GM23338 (cell line): ENCODE measurements around the gene CPNE2. TPM values are rescaled to one million over a fixed set of nuclear protein-coding genes. Genes with fewer than 3 reads are reported as not detected.

Experiments
- ATAC-seq: fragments of 200-7000 bp; cut with Tn5 transposase; 3 replicates; pipeline ENCODE4 v1.9.1; 2020
- DNase-seq: peaks from one replicate; pipeline ENCODE4 v3.0.0-alpha.2; 2015; ENCODE audit warnings: low spot score
- H2AFZ ChIP-seq: fragments of 200-600 bp; sonication (generic); 2 replicates; pipeline ENCODE4 v1.8.0; 2016; ENCODE audit warnings: antibody characterized with exemption, mild to moderate bottlenecking, moderate library complexity
- H3F3A ChIP-seq: fragments of 200-600 bp; sonication (generic); replicated peaks from 2 replicates; pipeline ENCODE4 v1.8.0; 2017; ENCODE audit warnings: antibody characterized with exemption, mixed run types, low read depth
- H3K27ac ChIP-seq: fragments of 200-600 bp; sonication (generic); 2 replicates; pipeline ENCODE4 v1.6.1; 2016; ENCODE audit warnings: low read depth
- H3K27me3 ChIP-seq: fragments of 200-600 bp; sonication (generic); 2 replicates; pipeline ENCODE4 v1.8.0; 2016; ENCODE audit warnings: mild to moderate bottlenecking, mixed run types, moderate library complexity; ENCODE audit not compliant: insufficient read depth
- H3K36me3 ChIP-seq: fragments of 200-600 bp; sonication (generic); 2 replicates; pipeline ENCODE4 v1.8.0; 2016; ENCODE audit warnings: mild to moderate bottlenecking; ENCODE audit not compliant: insufficient read depth
- H3K4me1 ChIP-seq: fragments of 200-600 bp; sonication (generic); 2 replicates; pipeline ENCODE4 v1.8.0; 2016; ENCODE audit warnings: mild to moderate bottlenecking, moderate library complexity; ENCODE audit not compliant: insufficient read depth
- H3K4me2 ChIP-seq: fragments of 200-600 bp; sonication (generic); 2 replicates; pipeline ENCODE4 v1.7.1; 2017; ENCODE audit warnings: mixed run types
- H3K4me3 ChIP-seq: fragments of 200-600 bp; sonication (generic); 2 replicates; pipeline ENCODE4 v1.6.1; 2016; ENCODE audit warnings: mixed run types
- H3K79me2 ChIP-seq: fragments of 200-600 bp; sonication (generic); replicated peaks from 2 replicates; pipeline ENCODE4 v1.8.0; 2017; ENCODE audit warnings: mild to moderate bottlenecking; ENCODE audit not compliant: insufficient read depth
- H3K9me2 ChIP-seq: fragments of 200-600 bp; sonication (generic); 2 replicates; pipeline ENCODE4 v1.8.0; 2017; ENCODE audit not compliant: insufficient read depth
- H4K20me1 ChIP-seq: fragments of 200-600 bp; sonication (generic); replicated peaks from 2 replicates; pipeline ENCODE4 v1.8.0; 2017; ENCODE audit warnings: mild to moderate bottlenecking; ENCODE audit not compliant: insufficient read depth
- H3K27ac Mint-ChIP-seq: 2 replicates; pipeline ENCODE4 v1.8.0; 2020; ENCODE audit warnings: inconsistent platforms, mild to moderate bottlenecking, moderate library complexity, mixed read lengths
- H3K27me3 Mint-ChIP-seq: 3 replicates; pipeline ENCODE4 v1.8.0; 2022; ENCODE audit warnings: low read depth, mild to moderate bottlenecking, moderate library complexity, mixed read lengths, inconsistent platforms; ENCODE audit not compliant: insufficient read depth, poor library complexity
- H3K36me3 Mint-ChIP-seq: 3 replicates; pipeline ENCODE4 v1.8.0; 2021; ENCODE audit warnings: low read depth, mild to moderate bottlenecking, inconsistent platforms, moderate library complexity, mixed read lengths
- H3K4me1 Mint-ChIP-seq: 3 replicates; pipeline ENCODE4 v1.8.0; 2020; ENCODE audit warnings: mild to moderate bottlenecking, inconsistent platforms, mixed read lengths
- H3K4me3 Mint-ChIP-seq: 3 replicates; pipeline ENCODE4 v1.8.0; 2021; ENCODE audit warnings: moderate library complexity, mild to moderate bottlenecking, inconsistent platforms, mixed read lengths
- H3K9me3 Mint-ChIP-seq: 3 replicates; pipeline ENCODE4 v1.8.0; 2020; ENCODE audit warnings: moderate library complexity, mild to moderate bottlenecking, inconsistent platforms, mixed read lengths
- CREB1 ChIP-seq: fragments of 250-450 bp; sonication (Bioruptor Pico); IDR thresholded peaks from 2 replicates; pipeline ENCODE4 v1.5.0; 2020; ENCODE audit warnings: low read depth, mild to moderate bottlenecking, moderate library complexity
- CTCF ChIP-seq, 2 experiments: fragments of 200-600 bp in 1 of 2; sonication (generic) in 1 of 2; conservative IDR thresholded peaks; 2 replicates each; pipeline versions ENCODE4 v1.5.1 to v1.6.1; 2016 to 2017; ENCODE audit warnings: antibody characterized with exemption in 2 of 2, low read depth in 2 of 2, mild to moderate bottlenecking in 2 of 2, moderate library complexity in 1 of 2
- EZH2 ChIP-seq: fragments of 200-600 bp; sonication (generic); IDR thresholded peaks from one replicate; pipeline ENCODE4 v1.8.0; 2017; ENCODE audit warnings: antibody characterized with exemption, mild to moderate bottlenecking, low read depth; ENCODE audit not compliant: unreplicated experiment
- EZH2phosphoT487 ChIP-seq: fragments of 200-600 bp; sonication (generic); IDR thresholded peaks from one replicate; pipeline ENCODE4 v1.8.1; 2018; ENCODE audit warnings: antibody characterized with exemption; ENCODE audit not compliant: unreplicated experiment
- NANOG ChIP-seq: IDR thresholded peaks from 2 replicates; pipeline ENCODE4 v1.6.1; 2016; ENCODE audit warnings: antibody characterized with exemption, borderline replicate concordance
- STAT1 ChIP-seq: IDR thresholded peaks from one replicate; pipeline ENCODE4 v1.6.1; 2016; ENCODE audit warnings: antibody characterized with exemption; ENCODE audit not compliant: unreplicated experiment
- ZNF114 ChIP-seq: fragments of 250-450 bp; sonication (Bioruptor Pico); IDR thresholded peaks from 2 replicates; pipeline ENCODE4 v1.5.0; 2020; ENCODE audit warnings: mild to moderate bottlenecking, moderate library complexity
- ZNF331 ChIP-seq: fragments of 250-450 bp; sonication (Bioruptor Pico); IDR thresholded peaks from 2 replicates; pipeline ENCODE4 v1.5.0; 2020; ENCODE audit warnings: low read depth, mild to moderate bottlenecking, moderate library complexity
- ZNF462 ChIP-seq: fragments of 250-450 bp; sonication (Bioruptor Pico); IDR thresholded peaks from 2 replicates; pipeline ENCODE4 v1.5.0; 2020; ENCODE audit warnings: mild to moderate bottlenecking, moderate library complexity
- polyA plus RNA-seq: library from polyadenylated mRNA; unstranded; fragments of >200 nt; fragmentation: Nextera tagmentation; extraction: Ambion mirVana; gene quantifications from 2 replicates; pipeline ENCODE4 v1.2.1, GENCODE V29; 2016
- total RNA-seq: library from RNA; depleted of rRNA; stranded (reverse); fragments of >200 nt; shearing (Covaris generic); gene quantifications from 2 replicates; pipeline ENCODE4 v1.2.3, GENCODE V29; 2014
- TF ChIP-seq, protein P1 (sequence below): IDR thresholded peaks from one replicate; pipeline ENCODE4 v1.6.1; 2018; ENCODE audit warnings: antibody characterized with exemption; ENCODE audit not compliant: unreplicated experiment

CPNE2 gene
- total and polyA plus RNA-seq, 2 experiments from 2014 or later = 7.1 to 11.3 TPM

GRCh38 chr16:57166451-57166850, 74.1 kb downstream of the CPNE2 start:
- Mint-ChIP-seq H3K9me3 (no peaks in the 10 kb centered on the region), H3K27ac (no peak overlapping the region), H3K27me3 (no peaks in the 10 kb centered on the region), H3K36me3 (peaks cover 68% of the 10 kb centered on the region), H3K4me1 (peaks cover 3% of the 10 kb centered on the region; the same call in 1 of the 3 replicates), H3K4me3 (no peak overlapping the region)
- DNase-seq (no peak), ATAC-seq (no peak)
- no peak overlapping the region for H3K4me2 ChIP-seq
- no peak for TF ChIP-seq CTCF (conservative IDR thresholded peaks at IDR 0.05; ENCODE audit: low read depth in 2 of 2)
- no peak for TF ChIP-seq NANOG
- no peak for TF ChIP-seq ZNF114 (CRISPR knock-in tag)
- TF ChIP-seq, protein P1, sequence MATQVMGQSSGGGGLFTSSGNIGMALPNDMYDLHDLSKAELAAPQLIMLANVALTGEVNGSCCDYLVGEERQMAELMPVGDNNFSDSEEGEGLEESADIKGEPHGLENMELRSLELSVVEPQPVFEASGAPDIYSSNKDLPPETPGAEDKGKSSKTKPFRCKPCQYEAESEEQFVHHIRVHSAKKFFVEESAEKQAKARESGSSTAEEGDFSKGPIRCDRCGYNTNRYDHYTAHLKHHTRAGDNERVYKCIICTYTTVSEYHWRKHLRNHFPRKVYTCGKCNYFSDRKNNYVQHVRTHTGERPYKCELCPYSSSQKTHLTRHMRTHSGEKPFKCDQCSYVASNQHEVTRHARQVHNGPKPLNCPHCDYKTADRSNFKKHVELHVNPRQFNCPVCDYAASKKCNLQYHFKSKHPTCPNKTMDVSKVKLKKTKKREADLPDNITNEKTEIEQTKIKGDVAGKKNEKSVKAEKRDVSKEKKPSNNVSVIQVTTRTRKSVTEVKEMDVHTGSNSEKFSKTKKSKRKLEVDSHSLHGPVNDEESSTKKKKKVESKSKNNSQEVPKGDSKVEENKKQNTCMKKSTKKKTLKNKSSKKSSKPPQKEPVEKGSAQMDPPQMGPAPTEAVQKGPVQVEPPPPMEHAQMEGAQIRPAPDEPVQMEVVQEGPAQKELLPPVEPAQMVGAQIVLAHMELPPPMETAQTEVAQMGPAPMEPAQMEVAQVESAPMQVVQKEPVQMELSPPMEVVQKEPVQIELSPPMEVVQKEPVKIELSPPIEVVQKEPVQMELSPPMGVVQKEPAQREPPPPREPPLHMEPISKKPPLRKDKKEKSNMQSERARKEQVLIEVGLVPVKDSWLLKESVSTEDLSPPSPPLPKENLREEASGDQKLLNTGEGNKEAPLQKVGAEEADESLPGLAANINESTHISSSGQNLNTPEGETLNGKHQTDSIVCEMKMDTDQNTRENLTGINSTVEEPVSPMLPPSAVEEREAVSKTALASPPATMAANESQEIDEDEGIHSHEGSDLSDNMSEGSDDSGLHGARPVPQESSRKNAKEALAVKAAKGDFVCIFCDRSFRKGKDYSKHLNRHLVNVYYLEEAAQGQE = no peak
- no peak for TF ChIP-seq ZNF331 (CRISPR knock-in tag)
- no peak for TF ChIP-seq STAT1
- no peaks in the 10 kb centered on the region for H3K4me1 ChIP-seq
- H3K9me2 ChIP-seq = no peaks in the 10 kb centered on the region
- H3K36me3 ChIP-seq = peaks cover 59% of the 10 kb centered on the region; the same call in 1 of the 2 replicates
- H2AFZ ChIP-seq = no peak overlapping the region
- no peaks in the 10 kb centered on the region for H3K27me3 ChIP-seq
- no peak overlapping the region for H3K27ac ChIP-seq
- no peak overlapping the region for H3K4me3 ChIP-seq
- H3K79me2 ChIP-seq = no peaks in the 10 kb centered on the region
- H4K20me1 ChIP-seq = no peaks in the 10 kb centered on the region
- H3F3A ChIP-seq = no peaks in the 10 kb centered on the region

DNA sequence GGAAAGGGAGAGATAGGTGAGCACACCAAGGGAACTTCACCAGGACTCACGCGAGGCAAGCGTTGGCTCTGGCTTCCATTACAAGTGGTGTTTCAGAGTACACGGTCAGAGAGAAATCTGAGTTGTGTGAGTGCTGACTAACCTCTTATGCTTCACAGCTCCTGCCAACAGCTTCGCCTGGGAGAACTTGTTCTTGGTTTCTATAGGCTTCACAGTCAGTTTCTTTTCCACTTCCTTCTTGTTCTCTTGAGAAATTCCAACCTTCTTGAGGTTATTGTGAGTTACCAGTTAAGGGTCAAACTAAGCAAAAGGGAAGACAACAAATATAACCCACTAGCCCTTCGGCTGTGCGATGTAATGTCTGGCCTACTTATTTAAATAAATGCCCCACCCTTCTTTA, 74.6 kb downstream of the CPNE2 start:
- ATAC-seq = no peak
- Histone ChIP-seq H3K27me3 (no peaks in the 10 kb centered on the region), H3K79me2 (no peaks in the 10 kb centered on the region), H3K27ac (no peak overlapping the region), H3F3A (no peaks in the 10 kb centered on the region), H3K4me1 (no peaks in the 10 kb centered on the region), H3K4me3 (no peak overlapping the region), H3K4me2 (no peak overlapping the region), H3K9me2 (no peaks in the 10 kb centered on the region), H4K20me1 (no peaks in the 10 kb centered on the region), H2AFZ (no peak overlapping the region), H3K36me3 (peaks cover 64% of the 10 kb centered on the region; the same call in 1 of the 2 replicates)
- peaks cover 70% of the 10 kb centered on the region for H3K36me3 Mint-ChIP-seq
- H3K4me1 Mint-ChIP-seq = peaks cover 3% of the 10 kb centered on the region; the same call in 1 of the 3 replicates
- no peak overlapping the region for H3K4me3 Mint-ChIP-seq
- H3K27me3 Mint-ChIP-seq = no peaks in the 10 kb centered on the region
- DNase-seq = no peak
- H3K27ac Mint-ChIP-seq = no peak overlapping the region; the same call in 1 of the 2 replicates
- no peaks in the 10 kb centered on the region for H3K9me3 Mint-ChIP-seq
- TF ChIP-seq EZH2 (no peak), ZNF114 (CRISPR knock-in tag) (no peak), STAT1 (no peak), CREB1 (CRISPR knock-in tag) (no peak), EZH2phosphoT487 (no peak), ZNF462 (CRISPR knock-in tag) (no peak), NANOG (no peak)
